Activated CD8-positive, alpha-beta memory T cell treated with anti-CD3 and anti-CD28 coated beads, Interleukin-2, amount 10 ng/mL, durations not matched to agents 7 days and 5 days (primary cell): Measurements from ENCODE around the gene DLG2. TPM values are rescaled to one million over a fixed set of nuclear protein-coding genes. Genes with fewer than 3 reads are reported as not detected.

Source experiments
- ATAC-seq: fragments of 150-1000 bp; cut with Tn5 transposase; one replicate; pipeline ENCODE4 v1.10.0; 2021; ENCODE audit warnings: moderate library complexity
- CTCF ChIA-PET: fragments of 350-600 bp; sonication (Branson Sonifier 250); formaldehyde crosslinking; loops from one replicate; lab custom pipeline; 2021; ENCODE audit warnings: antibody characterized with exemption; lab: Charles Lee
- DNase-seq: peaks from one replicate; pipeline ENCODE4 v3.0.0-alpha.2; 2020
- H3K27ac Mint-ChIP-seq: one replicate; pipeline ENCODE4 v1.8.0; 2021; ENCODE audit warnings: mild to moderate bottlenecking, mixed read lengths
- H3K27me3 Mint-ChIP-seq: one replicate; pipeline ENCODE4 v1.8.0; 2021; ENCODE audit warnings: mixed read lengths
- H3K36me3 Mint-ChIP-seq: one replicate; pipeline ENCODE4 v1.8.0; 2021; ENCODE audit warnings: mild to moderate bottlenecking, mixed read lengths
- H3K4me1 Mint-ChIP-seq: one replicate; pipeline ENCODE4 v1.8.0; 2021; ENCODE audit warnings: mixed read lengths
- H3K4me3 Mint-ChIP-seq: one replicate; pipeline ENCODE4 v1.8.0; 2021; ENCODE audit warnings: mild to moderate bottlenecking, moderate library complexity, mixed read lengths
- H3K9me3 Mint-ChIP-seq: one replicate; pipeline ENCODE4 v1.8.0; 2022; ENCODE audit warnings: low read depth, mixed read lengths
- total RNA-seq, 2 experiments: library from RNA; stranded (reverse); gene quantifications; one replicate each; pipeline ENCODE4 v1.2.3, GENCODE V29; 2021

DLG2 gene
- total RNA-seq, 2 experiments from 2014 or later = 1.4 to 2.1 TPM

DNA sequence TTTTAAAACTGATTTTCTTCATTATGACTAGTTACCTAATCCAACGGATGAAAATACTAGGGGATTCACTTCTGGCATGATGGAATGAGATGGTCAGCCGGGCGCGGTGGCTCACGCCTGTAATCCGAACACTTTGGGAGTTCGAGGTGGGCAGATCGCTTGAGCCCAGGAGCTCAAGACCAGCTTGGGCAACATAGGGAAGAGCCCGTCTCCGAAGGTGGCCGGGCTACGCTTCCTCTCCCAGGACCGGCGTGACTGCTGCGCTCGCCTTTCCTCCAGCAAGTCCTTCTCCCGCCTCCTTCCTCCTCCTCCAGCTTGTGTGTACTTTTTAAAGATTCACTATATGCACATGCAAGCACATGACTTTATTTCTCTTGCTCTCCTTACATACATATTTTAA, 1835.6 kb downstream of the DLG2 start:
- no peak overlapping the region for H3K4me3 Mint-ChIP-seq
- H3K27me3 Mint-ChIP-seq = no peaks in the 10 kb centered on the region
- no peaks in the 10 kb centered on the region for H3K36me3 Mint-ChIP-seq
- no peak overlapping the region for H3K27ac Mint-ChIP-seq
- H3K4me1 Mint-ChIP-seq = no peaks in the 10 kb centered on the region
- ATAC-seq (no peak), DNase-seq (no peak)
- CTCF ChIA-PET = interaction anchor here (0.7 kb wide), 1 partner anchor 24 kb away, joined by 3 read pairs; no protein-coding TSS in a partner anchor
- H3K9me3 Mint-ChIP-seq = no peaks in the 10 kb centered on the region

GRCh38 chr11:83785942-83786341, 1841.2 kb downstream of the DLG2 start:
- Mint-ChIP-seq H3K27me3 (peaks cover 4% of the 10 kb centered on the region), H3K36me3 (no peaks in the 10 kb centered on the region), H3K4me3 (no peak overlapping the region), H3K4me1 (no peaks in the 10 kb centered on the region), H3K9me3 (no peaks in the 10 kb centered on the region), H3K27ac (no peak overlapping the region)
- CTCF ChIA-PET = no interaction called here
- no peak for DNase-seq
- ATAC-seq = no peak

DNA sequence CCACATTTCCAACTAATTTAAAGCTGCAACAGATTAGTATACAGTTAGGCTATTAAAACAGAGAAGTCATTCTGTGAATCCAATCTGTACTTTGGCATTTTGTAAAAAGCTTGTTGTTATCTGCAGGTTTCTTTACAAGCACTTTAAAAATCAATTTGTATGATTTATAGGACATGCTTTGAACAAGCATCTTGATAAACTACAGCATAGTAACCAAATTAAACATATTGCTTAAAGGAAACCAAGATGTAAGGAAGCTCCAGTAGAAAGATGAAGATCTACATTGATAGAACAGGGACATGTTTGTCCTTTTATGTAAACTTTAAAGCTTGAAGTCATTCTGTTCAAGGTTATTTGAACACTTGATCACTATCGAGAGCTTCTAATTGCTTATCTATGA, 1842.7 kb downstream of the DLG2 start:
- CTCF ChIA-PET = no interaction called here

GRCh38 chr11:83782329-83782728, 1844.8 kb downstream of the DLG2 start:
- Mint-ChIP-seq H3K36me3 (no peaks in the 10 kb centered on the region), H3K9me3 (no peaks in the 10 kb centered on the region), H3K27me3 (peaks cover 4% of the 10 kb centered on the region), H3K27ac (no peak overlapping the region), H3K4me3 (no peak overlapping the region), H3K4me1 (no peaks in the 10 kb centered on the region)
- CTCF ChIA-PET = no interaction called here
- DNase-seq (no peak), ATAC-seq (no peak)

More for the DNA sequence above, 1842.7 kb downstream of the DLG2 start:
- ATAC-seq (no peak), DNase-seq (no peak)
- H3K36me3 Mint-ChIP-seq = no peaks in the 10 kb centered on the region
- no peak overlapping the region for H3K27ac Mint-ChIP-seq
- no peak overlapping the region for H3K4me3 Mint-ChIP-seq
- H3K27me3 Mint-ChIP-seq = peaks cover 4% of the 10 kb centered on the region
- no peaks in the 10 kb centered on the region for H3K9me3 Mint-ChIP-seq
- no peaks in the 10 kb centered on the region for H3K4me1 Mint-ChIP-seq

DNA sequence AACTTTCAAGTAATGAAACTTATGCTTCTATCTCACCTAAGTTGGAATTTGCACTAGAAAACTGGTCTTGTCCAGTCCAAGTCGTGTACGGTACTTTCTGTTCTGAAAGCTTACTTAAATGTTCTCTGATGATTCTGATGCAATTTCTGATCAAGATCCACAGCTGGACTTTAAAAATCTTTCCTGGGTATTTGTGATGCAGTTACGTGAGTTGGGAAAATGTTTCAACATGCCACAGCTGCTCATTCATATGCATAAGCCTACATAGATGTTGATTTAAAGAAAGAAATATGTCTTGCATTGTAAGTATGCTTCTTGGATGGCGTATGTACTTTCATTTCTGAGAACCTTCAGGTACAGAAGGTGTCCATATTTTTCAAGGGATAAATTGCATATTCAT, 1847.3 kb downstream of the DLG2 start:
- Mint-ChIP-seq H3K4me3 (no peak overlapping the region), H3K9me3 (no peaks in the 10 kb centered on the region), H3K4me1 (no peaks in the 10 kb centered on the region), H3K27me3 (peaks cover 7% of the 10 kb centered on the region), H3K36me3 (no peaks in the 10 kb centered on the region), H3K27ac (no peak overlapping the region)
- CTCF ChIA-PET = no interaction called here
- ATAC-seq = no peak
- no peak for DNase-seq

DNA sequence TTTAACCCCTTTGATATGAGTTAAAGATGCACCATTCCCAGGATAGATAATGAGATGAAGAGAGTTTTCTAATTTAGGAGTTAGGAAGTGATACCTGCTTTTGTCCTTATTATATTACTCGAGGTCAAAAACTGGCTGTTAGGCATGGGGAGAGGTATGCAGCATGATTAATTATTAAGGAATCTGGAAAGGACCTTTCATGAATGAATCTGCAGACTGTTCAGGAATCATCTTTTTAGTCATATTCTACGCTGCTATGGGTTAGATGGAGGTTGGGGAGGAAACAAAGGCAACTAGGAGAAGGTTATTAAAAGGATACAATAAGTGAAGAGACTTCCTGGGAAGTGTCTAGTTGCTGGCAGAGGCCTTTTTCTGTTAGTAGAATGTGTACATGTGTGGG, 1848.5 kb downstream of the DLG2 start:
- peaks cover 7% of the 10 kb centered on the region for H3K27me3 Mint-ChIP-seq

GRCh38 chr11:83773950-83774880, 1852.9 kb downstream of the DLG2 start:
- Mint-ChIP-seq H3K36me3 (no peaks in the 10 kb centered on the region), H3K4me1 (no peaks in the 10 kb centered on the region), H3K4me3 (no peak overlapping the region), H3K27ac (no peak overlapping the region), H3K27me3 (peaks cover 3% of the 10 kb centered on the region), H3K9me3 (no peaks in the 10 kb centered on the region)
- no peak for ATAC-seq
- DNase-seq = no peak
- CTCF ChIA-PET = no interaction called here

More for the DNA sequence above, 1848.5 kb downstream of the DLG2 start:
- no peak overlapping the region for H3K4me3 Mint-ChIP-seq
- no peak overlapping the region for H3K27ac Mint-ChIP-seq
- H3K9me3 Mint-ChIP-seq = no peaks in the 10 kb centered on the region
- H3K36me3 Mint-ChIP-seq = no peaks in the 10 kb centered on the region
- ATAC-seq = no peak
- no peak for DNase-seq
- no peaks in the 10 kb centered on the region for H3K4me1 Mint-ChIP-seq
- CTCF ChIA-PET = no interaction called here

DNA sequence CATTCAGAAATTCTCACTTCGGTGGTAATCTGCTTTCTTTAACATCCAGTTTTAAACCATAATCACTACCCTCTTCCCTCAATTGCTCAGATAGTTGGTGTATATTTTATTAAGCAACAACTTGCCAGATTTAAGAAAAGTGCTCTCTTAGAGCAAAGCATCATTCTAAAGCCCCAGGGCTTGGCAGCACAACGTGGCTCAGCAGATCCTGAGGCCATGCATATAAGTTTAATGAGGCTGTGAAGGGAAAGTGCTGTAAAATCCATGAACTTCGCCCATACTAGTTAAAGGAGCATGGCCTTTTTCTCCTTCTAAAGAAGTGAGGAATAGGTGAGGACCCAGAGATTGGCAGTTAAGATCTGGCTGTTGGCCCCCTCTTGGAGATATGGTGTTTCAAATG, 1858.7 kb downstream of the DLG2 start:
- H3K9me3 Mint-ChIP-seq = no peaks in the 10 kb centered on the region
- no peak for ATAC-seq
- CTCF ChIA-PET = no interaction called here
- H3K4me1 Mint-ChIP-seq = no peaks in the 10 kb centered on the region
- H3K36me3 Mint-ChIP-seq = no peaks in the 10 kb centered on the region
- H3K27ac Mint-ChIP-seq = no peak overlapping the region
- H3K4me3 Mint-ChIP-seq = no peak overlapping the region
- DNase-seq = no peak
- H3K27me3 Mint-ChIP-seq = no peaks in the 10 kb centered on the region

- H3K9me3 Mint-ChIP-seq = no peaks in the 10 kb centered on the region
- no peaks in the 10 kb centered on the region for H3K27me3 Mint-ChIP-seq
- H3K4me1 Mint-ChIP-seq = no peaks in the 10 kb centered on the region
- DNase-seq (no peak), ATAC-seq (no peak)
- CTCF ChIA-PET = no interaction called here
- no peak overlapping the region for H3K4me3 Mint-ChIP-seq
- no peaks in the 10 kb centered on the region for H3K36me3 Mint-ChIP-seq
- no peak overlapping the region for H3K27ac Mint-ChIP-seq
Observed at GRCh38 chr11:83766932-83767331, 1860.2 kb downstream of the DLG2 start.

- no peaks in the 10 kb centered on the region for H3K4me1 Mint-ChIP-seq
- CTCF ChIA-PET = no interaction called here
- no peaks in the 10 kb centered on the region for H3K27me3 Mint-ChIP-seq
- DNase-seq (no peak), ATAC-seq (no peak)
- no peak overlapping the region for H3K4me3 Mint-ChIP-seq
- no peaks in the 10 kb centered on the region for H3K9me3 Mint-ChIP-seq
- H3K27ac Mint-ChIP-seq = no peak overlapping the region
- H3K36me3 Mint-ChIP-seq = no peaks in the 10 kb centered on the region
Observed at GRCh38 chr11:83764643-83765042, 1862.5 kb downstream of the DLG2 start.

GRCh38 chr11:83760932-83761331, 1866.2 kb downstream of the DLG2 start:
- Mint-ChIP-seq H3K4me3 (no peak overlapping the region), H3K4me1 (no peaks in the 10 kb centered on the region), H3K27ac (no peak overlapping the region), H3K9me3 (no peaks in the 10 kb centered on the region), H3K36me3 (no peaks in the 10 kb centered on the region), H3K27me3 (no peaks in the 10 kb centered on the region)
- ATAC-seq (no peak), DNase-seq (no peak)
- CTCF ChIA-PET = no interaction called here

DNA sequence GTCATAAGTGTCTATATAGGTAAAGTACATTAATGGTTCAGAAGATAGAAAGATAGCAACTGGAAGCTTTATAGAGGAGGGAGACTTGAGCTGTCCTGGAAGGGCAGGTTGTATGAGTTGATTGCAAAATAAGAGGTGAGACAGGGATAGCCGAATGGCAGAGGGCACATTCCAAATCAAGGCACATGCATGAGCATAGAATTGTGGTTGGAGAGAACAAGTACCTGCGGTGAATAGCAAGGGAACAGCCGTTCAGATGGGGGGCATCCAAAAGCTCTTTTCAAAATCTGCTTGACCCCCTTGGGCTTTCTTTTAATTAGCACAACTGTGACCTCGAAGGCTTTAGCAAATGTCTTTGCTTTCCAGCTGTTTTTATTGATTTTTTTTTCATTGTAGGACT, 1868.0 kb downstream of the DLG2 start:
- CTCF ChIA-PET = no interaction called here
- DNase-seq = no peak
- Mint-ChIP-seq H3K4me1 (no peaks in the 10 kb centered on the region), H3K27me3 (no peaks in the 10 kb centered on the region), H3K9me3 (no peaks in the 10 kb centered on the region), H3K4me3 (no peak overlapping the region), H3K27ac (no peak overlapping the region), H3K36me3 (no peaks in the 10 kb centered on the region)
- no peak for ATAC-seq

DNA sequence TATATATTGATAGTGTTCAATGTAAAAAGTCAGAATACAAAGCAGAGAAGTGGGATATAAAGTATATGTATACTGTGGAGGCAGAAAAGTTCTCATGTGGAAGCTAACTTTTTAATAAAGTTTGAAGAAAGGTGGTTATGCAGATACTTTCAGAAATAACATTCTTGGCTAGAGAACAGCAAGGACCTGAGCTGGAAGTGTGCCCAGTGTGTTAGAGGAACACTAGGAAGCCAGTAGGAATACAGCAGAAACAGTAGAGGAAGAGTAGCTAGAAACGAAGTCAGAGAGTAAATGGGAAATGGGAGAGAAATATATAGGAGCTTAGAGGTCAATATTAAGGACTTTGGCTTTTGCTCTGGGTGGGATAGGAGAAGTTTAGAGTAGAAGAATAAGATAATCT, 1876.1 kb downstream of the DLG2 start:
- Mint-ChIP-seq H3K36me3 (no peaks in the 10 kb centered on the region), H3K9me3 (no peaks in the 10 kb centered on the region), H3K4me3 (no peak overlapping the region), H3K27me3 (no peaks in the 10 kb centered on the region), H3K27ac (no peak overlapping the region), H3K4me1 (no peaks in the 10 kb centered on the region)
- ATAC-seq (no peak), DNase-seq (no peak)
- CTCF ChIA-PET = no interaction called here

DNA sequence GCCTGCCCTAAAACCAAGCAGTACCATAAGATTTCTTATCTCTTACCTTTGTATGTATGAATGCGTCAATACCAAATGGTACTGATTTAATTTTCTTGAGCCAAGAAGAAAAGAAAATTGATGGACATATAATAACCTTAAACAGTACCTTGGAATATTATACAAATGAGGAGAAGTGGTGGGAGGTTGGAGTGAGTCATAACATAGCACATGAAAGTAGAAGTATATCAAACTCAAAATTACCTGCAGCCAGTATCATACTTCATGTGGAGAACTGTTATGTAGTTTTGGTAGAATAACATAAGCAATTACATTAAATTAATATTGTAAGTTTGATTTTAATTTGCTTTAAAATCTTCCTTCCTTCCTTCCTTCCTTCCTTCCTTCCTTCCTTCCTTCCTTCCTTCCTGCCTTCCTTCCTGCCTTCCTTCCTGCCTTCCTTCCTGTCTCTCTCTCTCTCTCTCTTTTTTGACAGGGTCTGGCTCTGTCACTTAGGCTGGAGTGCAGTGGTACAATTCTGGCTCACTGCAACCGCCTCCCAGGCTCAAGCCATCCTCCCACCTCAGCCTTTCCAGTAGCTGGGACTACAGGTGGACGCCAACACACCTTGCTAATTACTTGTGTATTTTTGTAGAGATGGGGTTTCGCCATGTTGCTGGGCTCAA, 1880.1 kb downstream of the DLG2 start:
- H3K9me3 Mint-ChIP-seq = no peaks in the 10 kb centered on the region
- ATAC-seq = no peak

More for the DNA sequence above, 1880.1 kb downstream of the DLG2 start:
- Mint-ChIP-seq H3K36me3 (no peaks in the 10 kb centered on the region), H3K4me3 (no peak overlapping the region), H3K27me3 (no peaks in the 10 kb centered on the region), H3K27ac (no peak overlapping the region), H3K4me1 (no peaks in the 10 kb centered on the region)
- DNase-seq = no peak
- CTCF ChIA-PET = no interaction called here
